DND-41 (cell line): ENCODE results near the gene PABPN1L.

Experiments used
- CTCF ChIP-seq: IDR thresholded peaks from 2 replicates; pipeline ENCODE4 v1.5.1; 2012; ENCODE audit warnings: borderline replicate concordance, low read length, moderate library complexity, mild to moderate bottlenecking; ENCODE audit not compliant: poor library complexity, severe bottlenecking; ENCODE audit errors: extremely low read depth
- EZH2 ChIP-seq: IDR thresholded peaks from 3 replicates; pipeline ENCODE4 v1.6.1; 2012; ENCODE audit warnings: borderline replicate concordance, low read depth, mild to moderate bottlenecking, moderate library complexity, low read length, inconsistent platforms; ENCODE audit not compliant: severe bottlenecking

- TF ChIP-seq CTCF (no peak), EZH2 (no peak)
Measured at GRCh38 chr16:88815227-88815626, 51.2 kb downstream of the PABPN1L start.
